ENCODE results near the gene ADGRG7.
"Not testable (repeated sequence)": the region's sequence is repeated elsewhere in the genome, so short reads cannot be mapped to it uniquely, and the experiment has no call there.

DNA sequence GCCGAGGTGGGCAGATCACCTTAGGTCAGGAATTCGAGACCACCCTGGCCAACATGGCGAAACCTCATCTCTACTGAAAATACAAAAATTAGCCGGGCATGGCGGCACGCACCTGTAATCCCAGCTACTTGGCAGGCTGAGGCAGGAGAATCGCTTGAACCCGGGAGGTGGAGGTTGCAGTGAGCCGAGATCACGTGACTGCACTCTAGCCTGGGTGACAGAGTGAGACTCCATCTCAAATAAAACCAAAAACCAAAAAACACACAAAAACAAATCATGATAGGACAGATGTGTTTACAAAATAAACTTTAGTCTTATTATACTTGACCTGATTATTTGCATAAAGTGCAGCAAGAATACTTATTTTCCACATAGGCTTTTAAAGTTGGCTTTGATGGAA, 27.2 kb upstream of the ADGRG7 start:
- not testable (repeated sequence) for TF ChIP-seq ZNF326 (CRISPR knock-in tag; IDR thresholded peaks at IDR 0.05; ENCODE audit: borderline replicate concordance); SOX13 (IDR thresholded peaks at IDR 0.05); SOX13 (CRISPR knock-in tag; conservative IDR thresholded peaks at IDR 0.05 in 1 of 2, IDR thresholded peaks at IDR 0.05 in 1 of 2); ZBTB7A (CRISPR knock-in tag; IDR thresholded peaks at IDR 0.05); POLR2AphosphoS5 (IDR thresholded peaks at IDR 0.05; ENCODE audit: low read depth, low read length); NFYB (CRISPR knock-in tag; IDR thresholded peaks at IDR 0.05)
- TF ChIP-seq, protein P1, sequence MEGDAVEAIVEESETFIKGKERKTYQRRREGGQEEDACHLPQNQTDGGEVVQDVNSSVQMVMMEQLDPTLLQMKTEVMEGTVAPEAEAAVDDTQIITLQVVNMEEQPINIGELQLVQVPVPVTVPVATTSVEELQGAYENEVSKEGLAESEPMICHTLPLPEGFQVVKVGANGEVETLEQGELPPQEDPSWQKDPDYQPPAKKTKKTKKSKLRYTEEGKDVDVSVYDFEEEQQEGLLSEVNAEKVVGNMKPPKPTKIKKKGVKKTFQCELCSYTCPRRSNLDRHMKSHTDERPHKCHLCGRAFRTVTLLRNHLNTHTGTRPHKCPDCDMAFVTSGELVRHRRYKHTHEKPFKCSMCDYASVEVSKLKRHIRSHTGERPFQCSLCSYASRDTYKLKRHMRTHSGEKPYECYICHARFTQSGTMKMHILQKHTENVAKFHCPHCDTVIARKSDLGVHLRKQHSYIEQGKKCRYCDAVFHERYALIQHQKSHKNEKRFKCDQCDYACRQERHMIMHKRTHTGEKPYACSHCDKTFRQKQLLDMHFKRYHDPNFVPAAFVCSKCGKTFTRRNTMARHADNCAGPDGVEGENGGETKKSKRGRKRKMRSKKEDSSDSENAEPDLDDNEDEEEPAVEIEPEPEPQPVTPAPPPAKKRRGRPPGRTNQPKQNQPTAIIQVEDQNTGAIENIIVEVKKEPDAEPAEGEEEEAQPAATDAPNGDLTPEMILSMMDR (CRISPR knock-in tag; IDR thresholded peaks at IDR 0.05), result not testable (repeated sequence)
